ENCODE measurements around the gene PEX13.

The PEX13 gene

DNA sequence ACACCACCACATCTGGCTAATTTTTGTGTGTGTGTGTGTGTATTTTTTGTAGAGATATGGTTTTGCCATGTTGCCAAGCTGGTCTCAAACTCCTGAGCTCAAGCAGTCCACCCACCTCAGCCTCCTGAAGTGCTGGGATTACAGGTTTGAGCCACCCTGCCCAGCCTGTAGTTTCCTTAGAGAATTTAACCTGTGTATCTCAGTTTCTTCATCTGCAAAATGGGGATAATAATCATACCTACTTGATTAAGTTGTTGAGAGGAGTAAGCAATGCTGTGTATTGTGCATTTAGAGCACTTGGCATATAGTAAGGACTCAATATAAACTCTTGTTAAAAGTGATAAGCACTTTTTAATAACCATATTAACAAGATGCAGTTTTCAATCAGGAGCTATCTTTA is 41.9 kb downstream of the PEX13 start:
- peaks cover 12% of the 10 kb centered on the region for H3K36me3 Mint-ChIP-seq
- peaks cover 6% of the 10 kb centered on the region for H3K4me1 Mint-ChIP-seq
- no peaks in the 10 kb centered on the region for H3K27me3 Mint-ChIP-seq
- H3K4me3 Mint-ChIP-seq = no peak overlapping the region
- CTCF ChIA-PET = interaction anchor here (0.9 kb wide), 1 partner anchor 48 kb away, joined by 3 read pairs; no protein-coding TSS in a partner anchor
- DNase-seq = no peak
- H3K9me3 Mint-ChIP-seq = no peaks in the 10 kb centered on the region
- H3K27ac Mint-ChIP-seq = no peak overlapping the region

GRCh38 chr2:61065714-61066709 is 48.5 kb downstream of the PEX13 start, which contains the start of gene SANBR:
Gene SANBR, plus strand, starts transcription at chr2:61065871. Its CDS starts 4,480 bp downstream, at chr2:61070351.
- Mint-ChIP-seq H3K27me3 (no peaks in the 10 kb centered on the region), H3K9me3 (no peaks in the 10 kb centered on the region), H3K36me3 (peaks cover 3% of the 10 kb centered on the region), H3K4me1 (peaks cover 28% of the 10 kb centered on the region), H3K27ac (peak within 1 kb of the TSS; percentile 86), H3K4me3 (peak within 1 kb of the TSS; percentile 94)
- DNase-seq = peak; percentile 89
- CTCF ChIA-PET = interaction anchor here (0.9 kb wide), 1 partner anchor 72 kb away, joined by 3 read pairs; no protein-coding TSS in a partner anchor

GRCh38 chr2:61074100-61074499 is 56.6 kb downstream of the PEX13 start:
- CTCF ChIA-PET = no interaction called here
- DNase-seq = no peak
- Mint-ChIP-seq H3K4me1 (no peaks in the 10 kb centered on the region), H3K4me3 (no peak overlapping the region), H3K27ac (no peak overlapping the region), H3K27me3 (no peaks in the 10 kb centered on the region), H3K9me3 (no peaks in the 10 kb centered on the region), H3K36me3 (peaks cover 22% of the 10 kb centered on the region)

DNA sequence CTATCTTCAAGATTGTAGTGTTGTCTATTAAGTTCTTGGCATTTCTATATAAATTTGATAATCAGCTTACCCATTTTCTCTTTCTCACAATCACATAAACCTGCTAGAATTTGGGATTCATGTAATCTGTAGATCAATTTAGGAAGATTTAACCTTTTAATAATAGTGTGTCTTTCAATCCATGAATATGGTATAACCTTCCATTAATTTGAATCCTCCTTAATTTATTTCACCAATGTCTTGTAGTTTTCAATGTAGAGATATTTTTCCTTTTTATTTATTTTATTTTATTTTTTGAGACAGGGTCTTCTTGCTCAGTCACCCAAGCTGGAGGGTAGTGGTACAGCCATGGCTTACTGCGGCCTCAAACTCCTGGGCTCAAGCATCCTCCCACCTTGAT is 68.4 kb downstream of the PEX13 start:
- H3K27ac Mint-ChIP-seq = no peak overlapping the region
- DNase-seq = no peak
- no peak overlapping the region for H3K4me3 Mint-ChIP-seq
- H3K4me1 Mint-ChIP-seq = no peaks in the 10 kb centered on the region
- H3K27me3 Mint-ChIP-seq = no peaks in the 10 kb centered on the region
- peaks cover 6% of the 10 kb centered on the region for H3K36me3 Mint-ChIP-seq
- CTCF ChIA-PET = no interaction called here
- H3K9me3 Mint-ChIP-seq = no peaks in the 10 kb centered on the region

GRCh38 chr2:61089797-61090196 is 72.3 kb downstream of the PEX13 start:
- H3K36me3 Mint-ChIP-seq = peaks cover 5% of the 10 kb centered on the region
- no peaks in the 10 kb centered on the region for H3K9me3 Mint-ChIP-seq
- H3K4me1 Mint-ChIP-seq = no peaks in the 10 kb centered on the region
- H3K27ac Mint-ChIP-seq = no peak overlapping the region
- DNase-seq = no peak
- no peaks in the 10 kb centered on the region for H3K27me3 Mint-ChIP-seq
- CTCF ChIA-PET = no interaction called here
- H3K4me3 Mint-ChIP-seq = no peak overlapping the region

- peaks cover 3% of the 10 kb centered on the region for H3K36me3 Mint-ChIP-seq
- H3K4me1 Mint-ChIP-seq = no peaks in the 10 kb centered on the region
- no peaks in the 10 kb centered on the region for H3K9me3 Mint-ChIP-seq
- H3K27me3 Mint-ChIP-seq = no peaks in the 10 kb centered on the region
- H3K4me3 Mint-ChIP-seq = no peak overlapping the region
- CTCF ChIA-PET = no interaction called here
- H3K27ac Mint-ChIP-seq = no peak overlapping the region
- DNase-seq = no peak
Measured at GRCh38 chr2:61090386-61090921, 72.9 kb downstream of the PEX13 start.

- CTCF ChIA-PET = no interaction called here
- H3K27ac Mint-ChIP-seq = no peak overlapping the region
Measured at GRCh38 chr2:61091485-61091884, 74.0 kb downstream of the PEX13 start.

DNA sequence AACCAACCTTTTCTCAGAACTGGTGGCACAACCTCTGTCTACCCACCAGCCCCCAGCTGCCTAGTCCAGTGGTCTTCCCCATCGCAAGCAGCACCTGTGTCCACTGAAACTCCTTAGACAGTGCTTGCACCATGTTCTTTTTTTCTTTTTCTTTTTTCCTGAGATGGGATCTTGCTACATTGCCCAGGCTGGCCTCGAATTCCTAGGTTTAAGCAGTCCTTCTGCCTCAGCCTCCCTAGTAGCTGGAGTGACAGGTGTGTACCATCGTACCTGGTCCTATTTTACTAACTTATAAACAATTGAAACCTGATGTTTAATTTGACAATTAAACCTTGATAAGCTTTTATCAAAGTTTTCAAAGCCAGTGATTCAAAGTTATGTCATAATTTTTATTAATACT is 78.9 kb downstream of the PEX13 start:
- no peak for DNase-seq
- CTCF ChIA-PET = no interaction called here
- Mint-ChIP-seq H3K4me3 (no peak overlapping the region), H3K4me1 (peaks cover 5% of the 10 kb centered on the region), H3K36me3 (no peaks in the 10 kb centered on the region), H3K27ac (no peak overlapping the region), H3K27me3 (no peaks in the 10 kb centered on the region), H3K9me3 (no peaks in the 10 kb centered on the region)

More at GRCh38 chr2:61091485-61091884, 74.0 kb downstream of the PEX13 start:
- DNase-seq = no peak
- Mint-ChIP-seq H3K36me3 (peaks cover 3% of the 10 kb centered on the region), H3K4me1 (peaks cover 5% of the 10 kb centered on the region), H3K9me3 (no peaks in the 10 kb centered on the region), H3K4me3 (no peak overlapping the region), H3K27me3 (no peaks in the 10 kb centered on the region)

DNA sequence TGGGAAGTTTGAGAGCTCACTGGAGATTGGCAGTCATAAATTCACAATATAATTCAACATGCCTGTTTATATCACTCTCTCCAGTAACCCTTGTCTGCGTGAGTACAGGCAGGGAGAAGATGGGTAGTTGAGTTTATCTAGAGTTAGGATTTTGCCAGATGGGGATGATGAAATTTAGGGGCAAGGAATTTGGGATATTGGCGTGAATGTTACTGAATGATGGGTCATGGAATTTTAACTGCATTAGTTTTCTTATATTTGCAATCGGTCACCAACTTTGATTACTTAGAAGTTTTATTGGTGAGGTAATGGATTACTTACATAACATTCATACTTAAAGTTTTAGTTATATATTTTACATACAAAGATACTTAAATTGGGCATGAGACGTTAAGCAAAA is 83.3 kb downstream of the PEX13 start:
- DNase-seq = no peak
- Mint-ChIP-seq H3K36me3 (peaks cover 4% of the 10 kb centered on the region), H3K27me3 (no peaks in the 10 kb centered on the region), H3K4me1 (peaks cover 4% of the 10 kb centered on the region), H3K27ac (no peak overlapping the region), H3K9me3 (no peaks in the 10 kb centered on the region), H3K4me3 (no peak overlapping the region)
- CTCF ChIA-PET = no interaction called here
